Spleen (tissue), 11 donors: Measurements from ENCODE around the gene P3H2. TPM values are rescaled to one million over a fixed set of nuclear protein-coding genes. Genes with fewer than 3 reads are reported as not detected.
"Not testable (repeated sequence)": the region's sequence is repeated elsewhere in the genome, so short reads cannot be mapped to it uniquely, and the experiment has no call there.

Source experiments
- DNase-seq: peaks from one replicate; pipeline ENCODE4 v3.0.0-alpha.2; 2020
- H3K27ac ChIP-seq, 8 donors: fragments of 200-600 bp; sonication (generic) in 7 of 8; 1 replicate in 4 of 8; 2 replicates in 4 of 8; pipeline versions ENCODE4 v1.5.0 to v1.8.0; 2016 to 2021; ENCODE audit warnings: inconsistent platforms in 4 of 8, mild to moderate bottlenecking in 4 of 8, moderate library complexity in 1 of 8
- H3K27me3 ChIP-seq, 7 donors: fragments of 200-600 bp; sonication (generic) in 6 of 7; replicated peaks in 1 of 7; 1 replicate in 4 of 7; 2 replicates in 3 of 7; pipeline versions ENCODE4 v1.5.0 to v1.8.0; 2016 to 2021; ENCODE audit warnings: inconsistent platforms in 3 of 7, mild to moderate bottlenecking in 1 of 7
- H3K36me3 ChIP-seq, 6 donors: fragments of 200-600 bp; sonication (generic) in 5 of 6; 1 replicate in 4 of 6; 2 replicates in 2 of 6; pipeline versions ENCODE4 v1.5.0 to v1.8.0; 2016 to 2021; ENCODE audit warnings: inconsistent platforms in 2 of 6
- H3K4me1 ChIP-seq, 6 donors: fragments of 200-600 bp; sonication (generic) in 5 of 6; 1 replicate in 3 of 6; 2 replicates in 3 of 6; pipeline versions ENCODE4 v1.5.0 to v1.8.0; 2016 to 2021; ENCODE audit warnings: inconsistent platforms in 3 of 6
- H3K4me3 ChIP-seq, 8 donors: fragments of 200-600 bp; sonication (generic) in 7 of 8; 1 replicate in 4 of 8; 2 replicates in 4 of 8; pipeline versions ENCODE4 v1.5.0 to v1.8.0; 2016 to 2021; ENCODE audit warnings: inconsistent platforms in 4 of 8, mild to moderate bottlenecking in 4 of 8, moderate library complexity in 2 of 8
- H3K9me3 ChIP-seq, 8 donors: fragments of 200-600 bp; sonication (generic) in 7 of 8; 1 replicate in 4 of 8; 2 replicates in 4 of 8; pipeline versions ENCODE4 v1.5.0 to v1.8.0; 2016 to 2021; ENCODE audit warnings: inconsistent platforms in 4 of 8
- POLR2A ChIP-seq, 3 donors: fragments of 450-650 bp; IDR thresholded peaks; one replicate each; pipeline ENCODE4 v1.5.1; 2017; ENCODE audit warnings: antibody characterized with exemption in 3 of 3, mild to moderate bottlenecking in 1 of 3
- POLR2AphosphoS5 ChIP-seq, 3 donors: sonication (generic); formaldehyde crosslinking; IDR thresholded peaks; one replicate each; pipeline ENCODE4 v1.5.1; 2017; ENCODE audit warnings: antibody characterized with exemption in 3 of 3
- WGBS, 5 donors: extraction: QIAGEN DNeasy Blood & Tissue Kit in 3 of 5; methylation state at CpG; one replicate each; pipeline versions ENCODE4 v1.1.5 to v1.1.7; 2013 to 2018; 5-methylcytosine and 5-hydroxymethylcytosine counted together
- intact Hi-C: fragments of 100-400 bp; cut with DNase I; formaldehyde crosslinking; loops from one replicate; pipeline ENCODE4 v1.15.0; 2023; ENCODE audit warnings: low total_unique reads
- polyA plus RNA-seq, 3 donors: library from polyadenylated mRNA; stranded (reverse); fragments of 200-250 nt; gene quantifications; one replicate each; pipeline ENCODE4 v1.2.1, GENCODE V29; 2013
- total RNA-seq, 7 donors: library from RNA; depleted of rRNA in 3 of 7; stranded (reverse); fragments of >200 nt in 3 of 7; fragmentation: NEBNext Ultra II Directional in 4 of 7; extraction: Animal tissue kit (Norgen Biotek cat#: 25700) in 4 of 7; gene quantifications; one replicate each; pipeline versions ENCODE4 v1.1.0 to v1.2.1, GENCODE V29; 2016 to 2021
- TF ChIP-seq, protein P1 (sequence below), 11 experiments: fragments of 200-600 bp in 7 of 11; fragments of 450-650 bp in 4 of 11; sonication (generic) in 4 of 11; IDR thresholded peaks in 8 of 11; conservative IDR thresholded peaks in 3 of 11; 1 replicate in 7 of 11; 2 replicates in 4 of 11; pipeline versions ENCODE4 v1.4.0 to v1.8.0; 2016 to 2021; ENCODE audit warnings: antibody characterized with exemption in 11 of 11, inconsistent platforms in 4 of 11, mild to moderate bottlenecking in 1 of 11
- donor health status: healthy with polysubstance abuse.
- donor health status: DM: no; HTN: no; CAD: no; lungs with moderate emphysema.
- donor health status: DM: no; HTN: no; CAD: no.
- donor health status: Bipolar disorder and iron deficiency.
- donor health status: healthy.
- donor health status: DM: no; HTN: no; CAD: no.
- donor health status: DM: yes; HTN: yes; CAD: no.

P3H2 gene
- total and polyA plus RNA-seq, 10 donors = 7.7 to 155 (median 79.2) TPM

GRCh38 chr3:190167936-190168680 lies 47.4 kb upstream of the P3H2 start:
- H3K27ac ChIP-seq = no peak overlapping the region
- intact Hi-C loops = no loop called here
- no peaks in the 10 kb centered on the region for H3K36me3 ChIP-seq
- WGBS, 5 donors = 73 to 87% (median 79%) methylated on average over 6 of the region's 6 CpGs
- DNase-seq = no peak
- H3K9me3 ChIP-seq = peaks cover 0 to under 1% (median 0%) of the 10 kb centered on the region in 8 donors
- no peaks in the 10 kb centered on the region for H3K27me3 ChIP-seq
- peaks cover 0 to 25% (median 6%) of the 10 kb centered on the region in 6 donors for H3K4me1 ChIP-seq
- no peak overlapping the region for H3K4me3 ChIP-seq
- TF ChIP-seq POLR2AphosphoS5 (IDR thresholded peaks at IDR 0.05) (no peak), POLR2A (IDR thresholded peaks at IDR 0.05) (no peak)
- TF ChIP-seq, protein P1, sequence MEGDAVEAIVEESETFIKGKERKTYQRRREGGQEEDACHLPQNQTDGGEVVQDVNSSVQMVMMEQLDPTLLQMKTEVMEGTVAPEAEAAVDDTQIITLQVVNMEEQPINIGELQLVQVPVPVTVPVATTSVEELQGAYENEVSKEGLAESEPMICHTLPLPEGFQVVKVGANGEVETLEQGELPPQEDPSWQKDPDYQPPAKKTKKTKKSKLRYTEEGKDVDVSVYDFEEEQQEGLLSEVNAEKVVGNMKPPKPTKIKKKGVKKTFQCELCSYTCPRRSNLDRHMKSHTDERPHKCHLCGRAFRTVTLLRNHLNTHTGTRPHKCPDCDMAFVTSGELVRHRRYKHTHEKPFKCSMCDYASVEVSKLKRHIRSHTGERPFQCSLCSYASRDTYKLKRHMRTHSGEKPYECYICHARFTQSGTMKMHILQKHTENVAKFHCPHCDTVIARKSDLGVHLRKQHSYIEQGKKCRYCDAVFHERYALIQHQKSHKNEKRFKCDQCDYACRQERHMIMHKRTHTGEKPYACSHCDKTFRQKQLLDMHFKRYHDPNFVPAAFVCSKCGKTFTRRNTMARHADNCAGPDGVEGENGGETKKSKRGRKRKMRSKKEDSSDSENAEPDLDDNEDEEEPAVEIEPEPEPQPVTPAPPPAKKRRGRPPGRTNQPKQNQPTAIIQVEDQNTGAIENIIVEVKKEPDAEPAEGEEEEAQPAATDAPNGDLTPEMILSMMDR (IDR thresholded peaks at IDR 0.05 in 8 of 11, conservative IDR thresholded peaks at IDR 0.05 in 3 of 11) = no peak

DNA sequence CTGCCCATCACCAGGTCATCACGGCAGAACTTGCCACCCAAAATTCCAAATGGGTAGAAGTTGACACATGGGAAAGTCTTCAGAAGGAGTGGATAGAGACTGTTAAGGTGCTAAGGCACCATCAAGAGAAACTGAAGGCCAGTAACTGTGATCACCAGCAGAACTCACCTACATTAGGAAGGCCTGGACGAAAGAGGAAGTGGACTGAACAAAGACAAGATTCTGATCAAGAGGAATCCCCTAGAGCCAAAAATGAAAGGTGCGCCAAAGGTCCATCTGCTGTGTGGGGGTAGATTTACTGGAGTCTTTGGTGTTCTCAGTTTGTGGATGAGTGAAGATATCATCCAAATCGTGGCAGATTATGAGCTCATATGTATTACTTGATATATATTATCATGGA lies 46.3 kb upstream of the P3H2 start:
- H3K4me3 ChIP-seq = no peak overlapping the region
- H3K4me1 ChIP-seq = peaks cover 0 to 25% (median 6%) of the 10 kb centered on the region in 6 donors
- 81 to 91% (median 89%) methylated on average over 4 of the region's 4 CpGs for WGBS, 5 donors
- H3K27ac ChIP-seq = no peak overlapping the region
- no peaks in the 10 kb centered on the region for H3K36me3 ChIP-seq
- DNase-seq = no peak
- H3K27me3 ChIP-seq = no peaks in the 10 kb centered on the region
- peaks cover 0 to 12% (median 0%) of the 10 kb centered on the region in 8 donors for H3K9me3 ChIP-seq
- TF ChIP-seq POLR2AphosphoS5 (IDR thresholded peaks at IDR 0.05) (no peak), POLR2A (IDR thresholded peaks at IDR 0.05) (no peak)
- TF ChIP-seq, protein P1 (IDR thresholded peaks at IDR 0.05 in 8 of 11, conservative IDR thresholded peaks at IDR 0.05 in 3 of 11) = no peak
- intact Hi-C loops = no loop called here

- intact Hi-C loops = no loop called here
- Histone ChIP-seq H3K36me3 (no peaks in the 10 kb centered on the region), H3K27me3 (no peaks in the 10 kb centered on the region), H3K27ac (no peak overlapping the region), H3K4me1 (peaks cover 0 to 21% (median 6%) of the 10 kb centered on the region in 6 donors), H3K4me3 (no peak overlapping the region), H3K9me3 (peaks cover 0 to 14% (median 0%) of the 10 kb centered on the region in 8 donors)
- TF ChIP-seq, protein P1 (IDR thresholded peaks at IDR 0.05 in 8 of 11, conservative IDR thresholded peaks at IDR 0.05 in 3 of 11) = no peak
- TF ChIP-seq POLR2A (IDR thresholded peaks at IDR 0.05) (no peak), POLR2AphosphoS5 (IDR thresholded peaks at IDR 0.05) (no peak)
- DNase-seq = no peak
Observed at GRCh38 chr3:190165253-190165652, 44.6 kb upstream of the P3H2 start.

- DNase-seq, H3K4me3 ChIP-seq, H3K4me1 ChIP-seq, intact Hi-C loops, H3K27ac ChIP-seq, H3K27me3 ChIP-seq, H3K36me3 ChIP-seq: not testable (repeated sequence)
- WGBS, 5 donors = 82 to 90% (median 85%) methylated on average over 8 to 9 of the region's 9 CpGs
- peaks cover 0 to 14% (median 0%) of the 10 kb centered on the region in 8 donors for H3K9me3 ChIP-seq
Observed at GRCh38 chr3:190162013-190162412, 41.3 kb upstream of the P3H2 start.
